NK-92 (cell line): ENCODE data around the gene CPLX4.
A peak's percentile ranks its signal among the peaks of the same experiment; 100 is the strongest.

Source experiments
- DNase-seq: peaks from one replicate; lab custom pipeline; 2025; ENCODE audit not compliant: unreplicated experiment; lab: John Stamatoyannopoulos, UW

The CPLX4 gene, protein sequence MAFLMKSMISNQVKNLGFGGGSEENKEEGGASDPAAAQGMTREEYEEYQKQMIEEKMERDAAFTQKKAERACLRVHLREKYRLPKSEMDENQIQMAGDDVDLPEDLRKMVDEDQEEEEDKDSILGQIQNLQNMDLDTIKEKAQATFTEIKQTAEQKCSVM

DNA sequence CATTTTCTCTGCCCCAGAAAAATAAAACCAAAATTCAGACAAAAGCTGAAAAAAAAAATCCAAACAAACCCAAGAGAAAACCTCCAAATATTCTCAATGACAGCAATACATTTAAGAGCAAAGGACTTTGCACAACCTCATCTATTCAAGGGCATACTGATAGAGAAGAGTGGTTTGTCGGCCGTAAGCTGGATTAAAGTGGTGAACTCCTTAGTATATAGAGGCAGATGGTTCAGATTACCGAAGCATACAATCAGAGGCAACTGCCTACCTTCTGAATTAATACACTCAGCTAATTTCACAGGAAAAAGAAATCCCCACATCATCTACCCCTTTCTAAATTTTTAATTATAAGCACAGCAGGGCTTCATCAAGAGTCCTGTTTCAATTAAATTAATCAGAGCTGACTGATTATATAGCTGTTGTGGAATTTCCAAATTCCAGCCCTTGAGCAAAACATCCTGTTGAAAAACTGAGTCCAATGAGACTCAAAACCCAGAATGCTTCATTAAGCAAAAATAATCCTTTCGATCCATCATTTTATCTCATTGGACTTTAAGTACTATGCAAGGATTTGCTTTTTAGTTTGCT lies at the start of gene CPLX4:
CPLX4 (minus strand) TSS at position 190 of the 591 bp plus-strand sequence; CDS start at position 3, 187 bp downstream.
- DNase-seq = no peak

DNA sequence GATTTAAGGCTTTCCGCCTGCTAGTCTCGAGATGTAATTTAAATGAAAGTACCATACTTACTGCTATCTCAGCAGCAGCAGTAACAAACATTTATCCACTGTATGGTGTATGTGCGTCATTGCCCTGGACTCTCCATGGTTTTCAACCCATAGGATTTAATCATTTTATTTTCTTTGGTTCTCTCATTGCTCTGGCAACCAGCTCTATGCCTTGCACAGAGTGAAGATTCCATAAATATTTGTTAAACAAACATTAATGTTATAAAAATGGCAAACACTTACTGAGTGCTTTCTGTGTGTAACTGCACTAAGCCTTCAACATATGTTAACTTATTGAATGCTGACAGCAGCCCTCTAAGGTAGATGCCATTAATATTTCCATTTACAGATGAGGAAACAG lies 41.9 kb upstream of the CPLX4 start:
- no peak for DNase-seq

DNA sequence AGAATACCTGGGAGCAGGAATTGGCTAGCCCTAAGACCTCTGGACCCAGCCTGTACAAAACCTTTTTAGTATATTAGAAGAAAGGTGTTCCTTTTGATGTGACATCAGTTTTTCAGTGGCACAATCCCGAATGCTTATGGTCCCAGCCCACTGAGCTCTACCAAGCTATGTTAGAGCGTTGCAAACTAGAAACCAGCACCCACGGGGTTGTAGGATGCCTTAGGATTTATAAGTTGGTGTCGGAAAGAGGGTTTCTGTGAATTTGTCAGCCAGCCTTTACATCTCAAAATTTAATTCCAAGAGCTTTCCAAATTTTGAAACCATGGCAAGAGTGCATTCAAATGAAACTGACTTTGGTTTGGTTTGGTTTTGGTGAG lies 41.1 kb upstream of the CPLX4 start:
- DNase-seq = no peak

DNA sequence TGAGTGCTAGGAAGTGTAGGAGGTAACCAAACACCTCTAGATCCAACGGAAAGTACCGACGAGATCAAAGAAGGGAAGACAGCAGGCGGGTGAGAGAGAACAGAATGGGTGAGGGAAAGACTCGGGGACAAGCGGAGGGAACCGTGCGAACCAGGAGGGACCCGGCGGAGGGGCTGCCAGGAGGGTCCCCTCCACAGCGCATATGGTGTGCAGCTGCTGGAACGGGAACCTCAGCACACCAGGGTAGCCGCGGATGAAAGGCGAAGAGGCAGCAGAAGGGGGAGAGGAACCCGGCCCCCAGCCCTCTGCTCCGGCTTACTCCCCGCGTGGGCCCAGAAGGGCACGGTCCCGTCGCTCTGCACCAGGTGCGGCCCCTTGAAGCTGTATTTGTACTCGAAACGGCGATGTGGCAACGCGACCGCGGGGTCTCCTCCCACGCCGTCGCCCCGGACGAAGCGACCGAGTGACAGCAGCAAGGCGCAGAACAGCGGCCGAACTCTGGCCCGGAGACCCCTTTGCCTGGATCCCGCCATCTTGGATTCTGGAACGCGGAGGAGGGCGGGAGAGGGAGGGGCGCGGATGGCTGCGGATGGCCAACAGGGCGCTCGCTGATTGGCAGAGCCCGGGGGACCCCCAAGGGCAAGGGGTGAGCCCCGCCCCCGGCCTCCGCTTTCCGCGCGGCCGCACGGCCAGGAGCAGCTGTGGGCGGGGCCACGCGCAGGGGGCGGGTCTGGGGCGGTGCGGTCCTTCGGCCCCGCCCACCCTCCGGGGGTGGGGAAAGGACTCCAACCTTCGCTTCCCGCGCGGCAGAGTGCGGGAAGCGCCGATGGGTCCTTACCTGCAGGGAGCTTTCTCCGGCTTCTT lies 40.5 kb upstream of the CPLX4 start, which contains the start of gene LMAN1:
LMAN1 (minus strand) TSS at position 554 of the 864 bp plus-strand sequence; CDS start at position 533, 21 bp downstream.
- DNase-seq = peak; percentile 6

DNA sequence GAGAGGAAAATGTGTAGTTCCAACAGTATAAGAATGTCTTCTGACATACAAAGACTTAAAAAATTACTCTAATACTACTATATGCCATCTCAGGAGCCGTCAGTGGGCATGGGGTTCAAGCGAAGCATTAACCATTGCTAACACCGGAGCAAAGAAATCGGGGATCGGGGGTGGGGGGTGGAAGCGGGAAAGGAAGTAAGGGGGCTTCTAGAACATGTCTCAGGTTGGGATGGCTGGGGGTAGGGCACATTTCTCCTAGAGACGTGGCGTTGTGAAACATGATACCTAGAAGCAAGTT lies 39.9 kb upstream of the CPLX4 start:
- DNase-seq = no peak

DNA sequence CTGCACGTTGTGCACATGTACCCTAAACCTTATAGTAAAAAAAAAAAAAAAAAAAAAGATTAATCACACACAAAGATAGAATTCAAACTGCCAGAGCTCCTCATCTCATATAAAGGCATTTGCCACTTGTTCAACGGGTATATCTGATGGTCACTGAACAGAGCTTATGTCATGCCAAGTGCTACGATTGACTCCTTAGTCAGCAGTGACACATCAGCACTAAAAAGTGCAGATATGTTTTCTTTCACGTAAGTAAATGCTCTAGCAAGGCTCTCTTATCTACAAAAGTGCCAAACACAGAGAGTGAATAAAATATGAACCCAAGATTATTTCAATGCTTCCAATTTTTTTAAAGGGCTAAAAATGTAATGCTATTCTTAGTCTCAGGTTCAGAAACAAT lies 39.5 kb upstream of the CPLX4 start:
- DNase-seq = no peak

DNA sequence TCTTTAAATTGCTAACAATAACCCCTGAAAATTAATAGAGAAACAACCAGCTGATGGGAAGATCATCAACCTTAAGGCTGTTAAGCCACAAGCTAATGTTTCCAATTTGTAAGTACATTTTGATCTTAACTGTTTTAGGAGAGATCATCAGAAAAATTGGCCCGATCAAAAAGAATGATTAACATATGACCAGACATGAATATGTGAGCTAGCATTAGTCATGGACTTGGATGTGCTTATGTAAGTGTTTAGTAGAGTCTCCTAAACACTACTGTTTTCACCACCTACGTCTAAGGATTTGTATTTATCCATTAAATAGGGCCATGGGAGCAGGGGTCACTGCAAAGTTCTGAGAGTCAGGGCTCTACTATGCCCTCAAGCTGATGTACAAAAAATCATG lies 36.3 kb upstream of the CPLX4 start:
- no peak for DNase-seq

DNA sequence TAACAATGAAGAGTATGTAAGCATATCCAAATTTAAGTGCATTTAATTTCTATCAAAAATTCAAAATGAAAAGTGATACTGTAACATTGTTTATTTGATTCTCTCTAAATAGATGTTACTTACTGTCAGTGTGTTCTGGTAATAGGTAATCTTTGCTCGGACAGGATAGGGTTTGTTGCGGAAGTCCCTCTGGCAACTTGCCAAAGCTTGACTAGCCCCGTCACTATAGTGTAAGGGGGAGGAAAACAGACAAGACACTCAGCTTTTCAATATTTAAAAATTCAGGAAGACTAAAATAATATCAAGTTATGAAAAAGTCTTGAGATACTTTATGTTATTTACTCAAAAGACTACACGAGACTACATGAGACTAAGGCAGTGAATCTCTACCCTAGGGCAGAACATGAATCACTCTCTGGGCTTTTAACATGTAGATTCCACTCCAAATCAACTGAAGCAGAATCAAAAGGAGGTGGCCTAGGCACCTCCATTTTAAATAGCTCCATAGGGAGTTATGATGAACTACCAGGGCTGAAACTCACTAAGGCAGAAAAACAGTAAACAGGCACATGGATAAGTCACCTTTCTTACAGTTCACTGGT lies 34.7 kb upstream of the CPLX4 start:
- no peak for DNase-seq

DNA sequence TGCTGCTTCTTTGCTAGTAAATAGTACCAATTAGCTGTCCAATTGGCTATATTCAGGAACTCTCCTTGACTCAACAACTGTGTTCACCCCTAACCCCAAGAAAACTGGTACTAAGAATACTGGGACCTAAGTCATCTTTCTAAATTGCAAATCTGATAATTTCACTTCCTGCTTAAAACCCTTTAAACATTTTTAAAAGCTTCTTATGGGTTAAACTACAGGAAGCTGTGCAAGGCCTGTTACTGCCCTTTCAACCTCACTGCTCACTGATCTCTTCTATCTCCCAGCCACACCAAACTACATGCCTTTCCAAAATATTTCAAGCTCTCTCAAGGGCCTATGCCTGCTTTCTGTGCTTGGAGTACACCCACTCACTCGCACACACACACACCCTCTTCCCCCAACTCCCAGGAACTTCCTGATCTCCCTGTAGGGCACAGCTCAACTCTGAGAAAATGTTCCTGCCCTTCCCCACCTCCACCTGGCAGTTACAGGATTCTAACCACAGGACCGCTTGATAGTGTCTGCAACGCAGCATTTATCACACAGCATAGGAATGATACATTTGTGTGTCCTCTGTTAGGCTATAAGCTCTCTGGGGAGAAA lies 33.9 kb upstream of the CPLX4 start:
- DNase-seq = no peak

DNA sequence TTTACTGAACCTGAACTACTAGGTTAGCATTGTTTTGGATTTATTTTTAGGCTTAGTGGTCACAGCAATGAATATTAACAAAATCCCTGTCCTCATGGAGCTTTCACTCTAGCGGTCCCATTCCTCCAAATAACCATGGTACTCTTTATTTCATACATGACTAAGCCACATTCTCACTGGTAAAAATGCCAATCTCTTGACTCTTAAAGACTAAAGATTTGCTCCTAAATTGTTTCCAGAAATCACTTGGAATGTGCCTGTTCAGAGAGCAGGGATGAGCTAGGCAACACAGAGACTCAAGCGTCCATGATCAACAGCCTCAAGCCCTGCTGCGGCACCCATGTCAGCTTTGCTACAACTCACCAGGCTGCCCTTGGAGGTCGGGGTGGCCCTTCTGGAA lies 27.1 kb upstream of the CPLX4 start:
- DNase-seq = no peak

DNA sequence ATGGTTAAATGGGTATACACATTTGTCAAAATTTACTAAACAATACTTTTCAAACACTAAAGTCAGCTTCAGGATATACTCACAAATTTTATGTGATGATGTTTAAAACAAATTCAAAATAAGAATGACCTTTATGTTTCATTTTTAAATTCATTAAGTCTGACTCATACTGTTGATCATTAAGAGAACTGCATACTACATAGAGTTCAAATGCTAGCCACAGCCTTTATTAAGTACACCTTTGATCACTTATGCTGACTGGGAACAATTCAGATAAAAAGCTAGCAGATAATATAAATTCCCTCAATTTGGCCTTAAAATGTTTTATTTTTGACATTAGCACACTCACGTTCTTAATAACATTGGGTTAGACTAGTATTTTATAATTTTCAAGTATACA lies 26.5 kb upstream of the CPLX4 start:
- DNase-seq = no peak

DNA sequence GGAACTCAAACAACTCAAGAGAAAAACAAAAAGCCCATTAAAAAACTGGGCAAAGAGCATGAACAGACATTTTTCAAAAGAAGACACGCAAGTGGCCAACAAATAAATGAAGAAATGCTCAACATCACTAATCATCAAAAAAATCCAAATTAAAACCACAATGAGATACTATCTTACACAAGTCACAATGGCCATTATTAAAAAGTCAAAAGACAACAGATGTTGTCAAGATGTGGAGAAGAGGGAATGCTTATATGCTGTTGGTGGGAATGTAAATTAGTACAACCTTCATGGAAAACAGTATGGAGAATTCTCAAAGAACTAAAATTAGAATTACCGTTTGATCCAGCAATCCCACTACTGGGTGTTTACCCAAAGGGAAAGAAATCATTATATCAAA lies 25.5 kb upstream of the CPLX4 start:
- DNase-seq = no peak

DNA sequence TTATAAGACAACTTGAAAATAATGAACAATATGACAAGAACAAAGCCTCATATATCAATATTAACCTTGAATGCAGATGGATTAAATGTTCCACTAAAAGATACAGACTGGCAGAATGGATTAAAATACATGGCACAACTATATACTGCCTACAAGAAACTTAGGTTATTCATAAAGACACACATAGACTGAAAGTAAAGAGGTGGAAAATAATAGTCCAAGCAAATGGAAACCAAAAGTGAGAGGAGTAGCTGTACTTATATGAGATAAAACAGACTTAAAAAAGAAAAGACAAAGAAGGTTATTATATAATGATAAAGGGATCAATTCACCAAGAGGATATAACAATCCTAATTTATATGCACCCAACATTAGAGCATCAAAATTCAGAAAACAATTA lies 22.4 kb upstream of the CPLX4 start:
- no peak for DNase-seq

DNA sequence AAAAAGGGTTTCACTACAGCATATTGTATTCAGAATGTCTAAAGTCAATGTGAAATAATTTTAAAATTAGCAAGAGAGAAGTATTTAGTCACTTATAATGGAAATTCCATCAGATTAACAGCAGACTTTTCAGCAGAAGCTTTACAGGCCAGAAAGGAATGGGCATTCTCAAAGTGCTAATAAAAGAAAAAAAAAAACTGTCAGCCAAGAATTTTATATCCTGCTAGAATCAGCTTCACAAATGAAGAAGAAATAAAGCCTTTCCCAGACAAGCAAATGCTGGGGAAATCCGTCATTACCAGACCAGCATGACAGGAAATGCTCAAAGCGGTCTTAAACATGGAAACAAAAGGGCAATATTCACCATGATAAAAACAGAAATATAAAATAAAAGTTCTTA lies 21.9 kb upstream of the CPLX4 start:
- DNase-seq = no peak

DNA sequence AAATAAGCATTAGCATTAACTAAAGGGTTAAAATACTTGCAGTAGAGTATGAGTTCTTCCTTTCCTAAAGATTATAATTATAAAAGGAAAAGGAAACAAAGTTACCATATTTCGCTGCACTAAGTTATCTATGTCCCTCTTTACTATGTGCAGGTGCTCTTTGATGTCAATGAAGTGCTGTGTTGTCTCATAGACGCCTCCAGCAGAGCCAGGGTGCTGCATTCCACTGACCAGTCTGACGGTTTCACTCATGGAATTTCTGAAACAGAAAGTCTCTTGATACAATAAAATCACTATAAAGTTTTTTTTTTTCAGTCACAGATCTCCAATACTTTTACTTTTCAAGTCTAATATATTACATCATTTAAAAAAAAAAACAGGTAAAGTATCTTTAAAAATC lies 14.5 kb upstream of the CPLX4 start:
- DNase-seq = no peak

DNA sequence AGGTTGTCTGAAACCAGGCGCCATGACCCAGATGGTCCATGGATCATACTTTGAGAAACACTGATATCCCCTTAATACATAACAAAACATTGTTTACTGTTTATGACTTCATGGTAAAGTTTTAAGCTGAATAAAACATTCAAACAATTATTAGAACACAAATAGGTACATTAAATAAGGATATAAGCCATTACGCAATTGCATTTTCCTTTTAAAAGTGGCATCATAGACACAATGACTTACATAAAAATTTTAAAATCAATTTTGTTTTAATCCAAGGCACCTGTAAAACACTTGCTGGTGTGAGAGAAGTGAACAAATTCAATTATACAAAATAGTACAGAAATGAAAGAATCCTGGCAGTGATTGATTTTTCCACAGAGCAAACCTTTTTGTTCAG lies 10.2 kb upstream of the CPLX4 start:
- DNase-seq = no peak

DNA sequence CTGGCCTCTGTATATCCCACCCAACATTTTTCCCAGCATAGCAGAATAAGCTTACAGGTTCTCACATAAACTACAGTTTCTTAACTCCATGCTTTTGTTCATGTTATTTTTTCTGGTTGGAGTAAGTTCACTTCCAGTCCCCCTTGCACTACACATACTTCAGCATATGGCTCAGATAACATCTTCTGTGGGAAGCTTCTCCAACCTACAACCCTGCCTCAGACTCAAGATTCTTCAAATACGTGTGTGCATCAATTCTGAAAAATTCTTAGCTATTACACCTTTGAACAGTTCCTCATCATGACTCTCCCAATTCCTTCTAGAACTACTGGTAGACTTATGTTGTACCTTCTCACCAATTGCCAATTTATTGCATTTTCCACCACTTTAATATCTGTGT lies 7.5 kb upstream of the CPLX4 start:
- no peak for DNase-seq

DNA sequence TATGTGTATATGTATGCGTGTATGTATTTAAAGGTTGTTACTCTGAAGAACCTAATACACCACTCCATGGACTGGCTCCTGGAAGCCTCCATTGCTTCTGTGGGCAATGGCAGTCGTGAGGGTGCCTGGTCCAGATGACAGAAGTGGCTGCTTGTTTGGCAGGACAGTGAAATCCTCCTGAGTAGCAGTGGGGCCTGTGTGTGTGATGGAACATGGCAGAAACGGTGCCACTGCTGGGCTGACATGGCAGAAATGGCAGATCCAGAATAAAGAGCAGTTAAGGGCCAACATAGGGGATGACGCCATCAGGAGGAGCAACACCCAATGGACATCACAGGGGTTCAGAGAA lies 6.1 kb upstream of the CPLX4 start:
- no peak for DNase-seq

DNA sequence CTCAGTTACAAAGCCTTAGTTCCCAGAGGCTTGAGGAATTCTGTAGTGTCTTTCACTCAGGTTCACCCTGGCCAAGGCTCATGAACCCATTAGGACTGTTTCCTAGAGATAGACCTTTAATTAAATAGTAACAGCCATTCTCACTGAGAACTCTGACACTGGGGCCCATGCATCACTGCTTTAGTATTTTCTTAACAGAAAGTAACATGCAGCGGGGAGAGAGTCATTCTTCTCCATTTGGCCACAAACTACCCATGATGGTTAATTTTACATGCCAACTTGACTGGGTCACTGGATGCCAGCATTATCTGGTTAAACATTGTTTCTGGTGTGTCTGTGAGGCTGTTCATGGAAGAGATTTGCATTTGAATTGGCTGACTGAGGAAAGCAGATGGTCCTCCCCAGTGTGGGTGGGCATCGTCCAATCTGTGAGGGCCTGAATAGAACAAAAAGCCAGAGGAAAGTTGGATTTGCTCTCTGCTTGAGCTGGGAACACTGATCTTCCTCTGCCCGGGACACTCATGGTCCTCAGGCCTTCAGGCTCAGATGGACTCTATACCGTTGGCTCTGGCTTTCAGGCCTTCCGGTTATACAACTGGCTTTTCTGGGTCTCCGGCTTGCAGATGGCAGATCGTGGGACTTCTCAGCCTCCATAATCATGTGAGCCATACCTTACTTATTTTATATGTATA lies 5.6 kb upstream of the CPLX4 start:
- DNase-seq = no peak

DNA sequence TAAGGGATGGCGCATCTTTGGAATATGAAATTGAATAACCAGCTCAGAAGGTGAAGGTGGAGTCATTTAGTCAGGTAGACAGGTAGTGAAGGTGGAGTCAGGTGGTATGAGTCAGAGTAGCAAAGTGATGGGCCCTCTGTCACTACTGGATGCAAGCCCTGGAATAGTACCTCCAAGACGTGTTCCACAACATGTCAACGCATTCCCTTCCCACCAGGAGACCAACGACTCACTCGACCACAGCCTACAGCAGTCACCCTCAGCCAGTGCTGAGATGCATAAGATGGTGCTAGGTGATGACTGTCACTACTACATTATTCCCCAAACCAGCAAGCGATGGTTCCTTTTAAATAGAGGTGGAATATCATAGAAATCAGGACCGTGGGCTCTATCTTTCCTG lies 6.8 kb downstream of the CPLX4 start:
- DNase-seq = no peak

DNA sequence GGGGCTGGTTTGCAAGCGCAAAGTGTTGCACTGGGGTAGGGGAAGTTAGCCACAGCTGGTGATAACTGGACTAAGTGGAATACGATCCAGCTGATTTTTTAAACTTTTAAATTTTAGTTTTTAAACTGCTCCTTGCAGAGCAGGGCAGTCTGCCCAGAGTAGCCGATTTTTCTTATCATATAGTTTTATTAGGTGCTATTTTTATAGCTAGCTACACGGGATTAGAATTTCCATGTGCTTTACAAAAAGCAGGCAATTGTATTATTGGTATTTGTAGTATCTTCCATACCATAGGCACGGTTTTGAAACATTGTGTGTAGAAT lies 9.6 kb downstream of the CPLX4 start:
- DNase-seq = no peak
